ENCODE measurements around the gene TBX10.

- TF ChIP-seq CTCF (IDR thresholded peaks at IDR 0.05 in 4 of 5, conservative IDR thresholded peaks at IDR 0.05 in 1 of 5) (no peak), POLR2A (IDR thresholded peaks at IDR 0.05) (no peak)
These were observed 4.4 kb downstream of the TBX10 start for GRCh38 chr11:67635231-67635521.

All from gastrocnemius medialis (tissue), 4 donors.